Measurements from ENCODE around the gene ALPG.

- TF ChIP-seq CTCF (IDR thresholded peaks at IDR 0.05) (no peak), POLR2A (IDR thresholded peaks at IDR 0.05) (no peak), EP300 (IDR thresholded peaks at IDR 0.05) (no peak)
Observed at GRCh38 chr2:232419245-232420072, 12.8 kb downstream of the ALPG start.
